HEK293 (cell line): ENCODE measurements around the gene PIGO.

ENCODE experiments used
- EGR2 ChIP-seq: fragments of 450-650 bp; formaldehyde crosslinking; IDR thresholded peaks from 2 replicates; pipeline ENCODE4 v1.5.1; 2016; ENCODE audit warnings: low read depth, missing biosample characterization, missing genetic modification characterization
- GLIS1 ChIP-seq: fragments of 450-650 bp; formaldehyde crosslinking; IDR thresholded peaks from 2 replicates; pipeline ENCODE4 v1.5.1; 2016; ENCODE audit warnings: missing biosample characterization, missing genetic modification characterization
- KLF1 ChIP-seq: fragments of 450-650 bp; formaldehyde crosslinking; IDR thresholded peaks from 2 replicates; pipeline ENCODE4 v1.5.1; 2016; ENCODE audit warnings: missing biosample characterization, missing genetic modification characterization
- KLF16 ChIP-seq: fragments of 450-650 bp; formaldehyde crosslinking; IDR thresholded peaks from 2 replicates; pipeline ENCODE4 v1.5.1; 2017; ENCODE audit warnings: missing biosample characterization, missing genetic modification characterization
- KLF9 ChIP-seq: fragments of 450-650 bp; formaldehyde crosslinking; IDR thresholded peaks from 2 replicates; pipeline ENCODE4 v1.5.1; 2016; ENCODE audit warnings: missing biosample characterization, missing genetic modification characterization, low read depth
- PRDM1 ChIP-seq: fragments of 450-650 bp; formaldehyde crosslinking; IDR thresholded peaks from 2 replicates; pipeline ENCODE4; 2016; ENCODE audit warnings: missing biosample characterization, missing genetic modification characterization
- RBAK ChIP-seq: fragments of 450-650 bp; formaldehyde crosslinking; IDR thresholded peaks from 2 replicates; pipeline ENCODE4 v1.5.1; 2016; ENCODE audit warnings: missing biosample characterization, missing genetic modification characterization
- SP2 ChIP-seq: fragments of 450-650 bp; formaldehyde crosslinking; IDR thresholded peaks from 2 replicates; pipeline ENCODE4 v1.5.1; 2016; ENCODE audit warnings: missing biosample characterization, missing genetic modification characterization
- ZBTB17 ChIP-seq: fragments of 450-650 bp; formaldehyde crosslinking; IDR thresholded peaks from 2 replicates; pipeline ENCODE4 v1.5.1; 2016; ENCODE audit warnings: missing biosample characterization, missing genetic modification characterization
- ZBTB8A ChIP-seq: fragments of 450-650 bp; formaldehyde crosslinking; IDR thresholded peaks from 2 replicates; pipeline ENCODE4 v1.5.1; 2016; ENCODE audit warnings: missing biosample characterization, missing genetic modification characterization
- ZFHX2 ChIP-seq: fragments of 450-650 bp; formaldehyde crosslinking; conservative IDR thresholded peaks from 2 replicates; pipeline ENCODE4 v1.5.1; 2016; ENCODE audit warnings: missing biosample characterization, missing genetic modification characterization
- ZIC2 ChIP-seq: fragments of 450-650 bp; formaldehyde crosslinking; IDR thresholded peaks from 2 replicates; pipeline ENCODE4 v1.5.1; 2016; ENCODE audit warnings: missing biosample characterization, missing genetic modification characterization
- ZNF121 ChIP-seq: fragments of 450-650 bp; formaldehyde crosslinking; IDR thresholded peaks from 2 replicates; pipeline ENCODE4 v1.5.1; 2016; ENCODE audit warnings: missing biosample characterization, missing genetic modification characterization
- ZNF175 ChIP-seq: fragments of 450-650 bp; formaldehyde crosslinking; IDR thresholded peaks from 2 replicates; pipeline ENCODE4 v1.5.1; 2016; ENCODE audit warnings: missing biosample characterization, missing genetic modification characterization
- ZNF2 ChIP-seq: fragments of 450-650 bp; formaldehyde crosslinking; IDR thresholded peaks from 2 replicates; pipeline ENCODE4 v1.5.1; 2016; ENCODE audit warnings: missing biosample characterization, missing genetic modification characterization
- ZNF248 ChIP-seq: fragments of 450-650 bp; formaldehyde crosslinking; IDR thresholded peaks from 2 replicates; pipeline ENCODE4 v1.5.1; 2017; ENCODE audit warnings: missing biosample characterization, missing genetic modification characterization
- ZNF366 ChIP-seq: fragments of 450-650 bp; formaldehyde crosslinking; conservative IDR thresholded peaks from 2 replicates; pipeline ENCODE4 v1.5.1; 2016; ENCODE audit warnings: missing biosample characterization, missing genetic modification characterization
- ZNF394 ChIP-seq: fragments of 450-650 bp; formaldehyde crosslinking; IDR thresholded peaks from 2 replicates; pipeline ENCODE4 v1.5.1; 2016; ENCODE audit warnings: missing biosample characterization, missing genetic modification characterization, mild to moderate bottlenecking, moderate library complexity, borderline replicate concordance
- ZNF670 ChIP-seq: fragments of 450-650 bp; formaldehyde crosslinking; IDR thresholded peaks from 2 replicates; pipeline ENCODE4 v1.5.1; 2016; ENCODE audit warnings: missing biosample characterization, missing genetic modification characterization, low read depth
- ZNF76 ChIP-seq: fragments of 450-650 bp; formaldehyde crosslinking; IDR thresholded peaks from 2 replicates; pipeline ENCODE4; 2016; ENCODE audit warnings: low read depth, missing biosample characterization, missing genetic modification characterization, borderline replicate concordance
- TF ChIP-seq, protein P1 (sequence below): fragments of 450-650 bp; formaldehyde crosslinking; conservative IDR thresholded peaks from 2 replicates; pipeline ENCODE4 v1.5.1; 2016; ENCODE audit warnings: low read depth, missing biosample characterization, missing genetic modification characterization
- TF ChIP-seq, protein P2 (sequence below): fragments of 450-650 bp; formaldehyde crosslinking; IDR thresholded peaks from 2 replicates; pipeline ENCODE4 v1.5.1; 2017; ENCODE audit warnings: missing biosample characterization, mild to moderate bottlenecking, missing genetic modification characterization, moderate library complexity
- TF ChIP-seq, protein P3 (sequence below): fragments of 450-650 bp; formaldehyde crosslinking; IDR thresholded peaks from 2 replicates; pipeline ENCODE4 v1.5.1; 2016; ENCODE audit warnings: missing biosample characterization, missing genetic modification characterization
- TF ChIP-seq, protein P4 (sequence below): fragments of 450-650 bp; formaldehyde crosslinking; IDR thresholded peaks from 2 replicates; pipeline ENCODE4 v1.5.1; 2016; ENCODE audit warnings: missing biosample characterization, missing genetic modification characterization
- TF ChIP-seq, protein P5 (sequence below): fragments of 450-650 bp; formaldehyde crosslinking; IDR thresholded peaks from 2 replicates; pipeline ENCODE4 v1.5.1; 2016; ENCODE audit warnings: missing biosample characterization, missing genetic modification characterization
- TF ChIP-seq, protein P6 (sequence below): sonication (generic); formaldehyde crosslinking; IDR thresholded peaks from 2 replicates; pipeline ENCODE4 v1.8.1; 2022; ENCODE audit warnings: mild to moderate bottlenecking, moderate library complexity, missing genetic modification reagents

PIGO gene

DNA sequence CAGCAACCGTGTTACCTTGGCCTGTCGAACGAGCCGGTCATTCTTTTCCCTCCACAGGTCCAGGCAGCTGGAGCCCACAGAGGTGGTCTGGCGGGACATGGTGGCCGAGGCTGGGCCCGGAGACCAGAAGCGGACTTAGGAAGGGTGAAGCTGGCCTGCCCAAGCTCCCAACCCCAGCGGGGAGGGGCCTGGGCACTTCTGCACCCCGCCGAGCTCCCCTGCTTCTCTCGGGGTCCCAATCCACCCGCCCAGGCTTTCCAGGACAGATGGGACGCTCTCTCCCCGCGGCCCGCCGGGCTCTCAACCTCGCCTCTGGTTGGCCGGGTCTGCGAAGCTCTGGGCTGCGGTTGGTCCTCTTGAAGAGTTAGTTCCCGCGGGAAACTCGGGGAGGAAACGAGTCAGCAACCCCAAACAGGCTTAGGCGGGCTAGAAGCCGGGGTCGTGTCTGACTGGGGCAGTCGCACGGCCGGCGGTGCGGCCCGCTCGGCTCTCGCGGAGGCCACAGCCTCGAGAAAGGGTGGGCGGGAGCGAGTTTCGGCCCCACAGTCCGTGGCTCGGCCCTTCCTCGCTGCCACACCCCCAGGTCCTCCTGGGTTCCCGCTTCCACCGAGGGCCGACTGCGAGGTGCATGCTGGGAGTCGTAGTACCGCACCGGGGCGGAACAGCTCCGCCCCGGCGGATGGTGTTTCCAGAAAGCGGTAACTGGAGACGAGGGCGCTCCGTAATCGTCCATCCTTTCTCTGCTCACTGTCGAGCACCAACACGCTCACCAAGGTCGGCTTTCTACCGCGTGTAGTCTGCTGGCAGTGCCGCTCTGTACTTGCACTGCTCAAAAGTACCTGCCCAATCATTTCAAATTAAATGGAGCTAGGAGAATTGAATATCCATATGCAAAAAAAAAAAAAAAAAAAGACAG, 16.7 kb downstream of the PIGO start, which contains the start of gene FANCG (continued):
- TF ChIP-seq, protein P1, sequence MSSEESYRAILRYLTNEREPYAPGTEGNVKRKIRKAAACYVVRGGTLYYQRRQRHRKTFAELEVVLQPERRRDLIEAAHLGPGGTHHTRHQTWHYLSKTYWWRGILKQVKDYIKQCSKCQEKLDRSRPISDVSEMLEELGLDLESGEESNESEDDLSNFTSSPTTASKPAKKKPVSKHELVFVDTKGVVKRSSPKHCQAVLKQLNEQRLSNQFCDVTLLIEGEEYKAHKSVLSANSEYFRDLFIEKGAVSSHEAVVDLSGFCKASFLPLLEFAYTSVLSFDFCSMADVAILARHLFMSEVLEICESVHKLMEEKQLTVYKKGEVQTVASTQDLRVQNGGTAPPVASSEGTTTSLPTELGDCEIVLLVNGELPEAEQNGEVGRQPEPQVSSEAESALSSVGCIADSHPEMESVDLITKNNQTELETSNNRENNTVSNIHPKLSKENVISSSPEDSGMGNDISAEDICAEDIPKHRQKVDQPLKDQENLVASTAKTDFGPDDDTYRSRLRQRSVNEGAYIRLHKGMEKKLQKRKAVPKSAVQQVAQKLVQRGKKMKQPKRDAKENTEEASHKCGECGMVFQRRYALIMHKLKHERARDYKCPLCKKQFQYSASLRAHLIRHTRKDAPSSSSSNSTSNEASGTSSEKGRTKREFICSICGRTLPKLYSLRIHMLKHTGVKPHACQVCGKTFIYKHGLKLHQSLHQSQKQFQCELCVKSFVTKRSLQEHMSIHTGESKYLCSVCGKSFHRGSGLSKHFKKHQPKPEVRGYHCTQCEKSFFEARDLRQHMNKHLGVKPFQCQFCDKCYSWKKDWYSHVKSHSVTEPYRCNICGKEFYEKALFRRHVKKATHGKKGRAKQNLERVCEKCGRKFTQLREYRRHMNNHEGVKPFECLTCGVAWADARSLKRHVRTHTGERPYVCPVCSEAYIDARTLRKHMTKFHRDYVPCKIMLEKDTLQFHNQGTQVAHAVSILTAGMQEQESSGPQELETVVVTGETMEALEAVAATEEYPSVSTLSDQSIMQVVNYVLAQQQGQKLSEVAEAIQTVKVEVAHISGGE (tag by site-specific recombination) = peak; percentile 92
- TF ChIP-seq ZNF2 = 0 out of 2 replicates have a peak, but pooled peaks have one; percentile 36
- TF ChIP-seq ZFHX2 = peak; percentile 63
- peak; percentile 51; the same call in 1 of the 2 replicates for TF ChIP-seq ZBTB8A (tag by site-specific recombination)
- peak; percentile 89 for TF ChIP-seq SP2 (tag by site-specific recombination)
- TF ChIP-seq, protein P2, sequence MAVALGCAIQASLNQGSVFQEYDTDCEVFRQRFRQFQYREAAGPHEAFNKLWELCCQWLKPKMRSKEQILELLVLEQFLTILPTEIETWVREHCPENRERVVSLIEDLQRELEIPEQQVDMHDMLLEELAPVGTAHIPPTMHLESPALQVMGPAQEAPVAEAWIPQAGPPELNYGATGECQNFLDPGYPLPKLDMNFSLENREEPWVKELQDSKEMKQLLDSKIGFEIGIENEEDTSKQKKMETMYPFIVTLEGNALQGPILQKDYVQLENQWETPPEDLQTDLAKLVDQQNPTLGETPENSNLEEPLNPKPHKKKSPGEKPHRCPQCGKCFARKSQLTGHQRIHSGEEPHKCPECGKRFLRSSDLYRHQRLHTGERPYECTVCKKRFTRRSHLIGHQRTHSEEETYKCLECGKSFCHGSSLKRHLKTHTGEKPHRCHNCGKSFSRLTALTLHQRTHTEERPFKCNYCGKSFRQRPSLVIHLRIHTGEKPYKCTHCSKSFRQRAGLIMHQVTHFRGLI = peak; percentile 87
- peak; percentile 90 for TF ChIP-seq PRDM1 (tag by site-specific recombination)
- no peak for TF ChIP-seq ZNF175 (tag by site-specific recombination)
- peak; percentile 36; the same call in 1 of the 2 replicates for TF ChIP-seq ZIC2 (tag by site-specific recombination)
- TF ChIP-seq ZNF394 (tag by site-specific recombination) = peak; percentile 22; the same call in 1 of the 2 replicates
- TF ChIP-seq KLF1 (tag by site-specific recombination) = peak; percentile 48
- peak; percentile 91 for TF ChIP-seq ZNF121 (tag by site-specific recombination)
- peak; percentile 95 for TF ChIP-seq KLF9 (tag by site-specific recombination)
- TF ChIP-seq, protein P3, sequence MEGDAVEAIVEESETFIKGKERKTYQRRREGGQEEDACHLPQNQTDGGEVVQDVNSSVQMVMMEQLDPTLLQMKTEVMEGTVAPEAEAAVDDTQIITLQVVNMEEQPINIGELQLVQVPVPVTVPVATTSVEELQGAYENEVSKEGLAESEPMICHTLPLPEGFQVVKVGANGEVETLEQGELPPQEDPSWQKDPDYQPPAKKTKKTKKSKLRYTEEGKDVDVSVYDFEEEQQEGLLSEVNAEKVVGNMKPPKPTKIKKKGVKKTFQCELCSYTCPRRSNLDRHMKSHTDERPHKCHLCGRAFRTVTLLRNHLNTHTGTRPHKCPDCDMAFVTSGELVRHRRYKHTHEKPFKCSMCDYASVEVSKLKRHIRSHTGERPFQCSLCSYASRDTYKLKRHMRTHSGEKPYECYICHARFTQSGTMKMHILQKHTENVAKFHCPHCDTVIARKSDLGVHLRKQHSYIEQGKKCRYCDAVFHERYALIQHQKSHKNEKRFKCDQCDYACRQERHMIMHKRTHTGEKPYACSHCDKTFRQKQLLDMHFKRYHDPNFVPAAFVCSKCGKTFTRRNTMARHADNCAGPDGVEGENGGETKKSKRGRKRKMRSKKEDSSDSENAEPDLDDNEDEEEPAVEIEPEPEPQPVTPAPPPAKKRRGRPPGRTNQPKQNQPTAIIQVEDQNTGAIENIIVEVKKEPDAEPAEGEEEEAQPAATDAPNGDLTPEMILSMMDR (tag by site-specific recombination) = peak; percentile 25; the same call in 1 of the 2 replicates
- TF ChIP-seq ZNF76 = peak; percentile 92
- TF ChIP-seq ZBTB17 (tag by site-specific recombination) = peak; percentile 99
- TF ChIP-seq, protein P4, sequence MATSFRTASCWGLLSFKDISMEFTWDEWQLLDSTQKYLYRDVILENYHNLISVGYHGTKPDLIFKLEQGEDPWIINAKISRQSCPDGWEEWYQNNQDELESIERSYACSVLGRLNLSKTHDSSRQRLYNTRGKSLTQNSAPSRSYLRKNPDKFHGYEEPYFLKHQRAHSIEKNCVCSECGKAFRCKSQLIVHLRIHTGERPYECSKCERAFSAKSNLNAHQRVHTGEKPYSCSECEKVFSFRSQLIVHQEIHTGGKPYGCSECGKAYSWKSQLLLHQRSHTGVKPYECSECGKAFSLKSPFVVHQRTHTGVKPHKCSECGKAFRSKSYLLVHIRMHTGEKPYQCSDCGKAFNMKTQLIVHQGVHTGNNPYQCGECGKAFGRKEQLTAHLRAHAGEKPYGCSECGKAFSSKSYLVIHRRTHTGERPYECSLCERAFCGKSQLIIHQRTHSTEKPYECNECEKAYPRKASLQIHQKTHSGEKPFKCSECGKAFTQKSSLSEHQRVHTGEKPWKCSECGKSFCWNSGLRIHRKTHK (tag by site-specific recombination) = no peak
- TF ChIP-seq, protein P5, sequence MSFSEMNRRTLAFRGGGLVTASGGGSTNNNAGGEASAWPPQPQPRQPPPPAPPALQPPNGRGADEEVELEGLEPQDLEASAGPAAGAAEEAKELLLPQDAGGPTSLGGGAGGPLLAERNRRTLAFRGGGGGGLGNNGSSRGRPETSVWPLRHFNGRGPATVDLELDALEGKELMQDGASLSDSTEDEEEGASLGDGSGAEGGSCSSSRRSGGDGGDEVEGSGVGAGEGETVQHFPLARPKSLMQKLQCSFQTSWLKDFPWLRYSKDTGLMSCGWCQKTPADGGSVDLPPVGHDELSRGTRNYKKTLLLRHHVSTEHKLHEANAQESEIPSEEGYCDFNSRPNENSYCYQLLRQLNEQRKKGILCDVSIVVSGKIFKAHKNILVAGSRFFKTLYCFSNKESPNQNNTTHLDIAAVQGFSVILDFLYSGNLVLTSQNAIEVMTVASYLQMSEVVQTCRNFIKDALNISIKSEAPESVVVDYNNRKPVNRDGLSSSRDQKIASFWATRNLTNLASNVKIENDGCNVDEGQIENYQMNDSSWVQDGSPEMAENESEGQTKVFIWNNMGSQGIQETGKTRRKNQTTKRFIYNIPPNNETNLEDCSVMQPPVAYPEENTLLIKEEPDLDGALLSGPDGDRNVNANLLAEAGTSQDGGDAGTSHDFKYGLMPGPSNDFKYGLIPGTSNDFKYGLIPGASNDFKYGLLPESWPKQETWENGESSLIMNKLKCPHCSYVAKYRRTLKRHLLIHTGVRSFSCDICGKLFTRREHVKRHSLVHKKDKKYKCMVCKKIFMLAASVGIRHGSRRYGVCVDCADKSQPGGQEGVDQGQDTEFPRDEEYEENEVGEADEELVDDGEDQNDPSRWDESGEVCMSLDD (tag by site-specific recombination) = peak; percentile 40; the same call in 1 of the 2 replicates
- no peak for TF ChIP-seq ZNF248 (tag by site-specific recombination)
- TF ChIP-seq RBAK (tag by site-specific recombination) = 0 out of 2 replicates have a peak, but pooled peaks have one; percentile 16
- TF ChIP-seq KLF16 (tag by site-specific recombination) = peak; percentile 55
- TF ChIP-seq EGR2 = 0 out of 2 replicates have a peak, but pooled peaks have one; percentile 19
- TF ChIP-seq GLIS1 = 0 out of 2 replicates have a peak, but pooled peaks have one; percentile 28
- TF ChIP-seq ZNF366 (tag by site-specific recombination) = peak; percentile 44
- no peak for TF ChIP-seq ZNF670 (tag by site-specific recombination)
- TF ChIP-seq, protein P6, sequence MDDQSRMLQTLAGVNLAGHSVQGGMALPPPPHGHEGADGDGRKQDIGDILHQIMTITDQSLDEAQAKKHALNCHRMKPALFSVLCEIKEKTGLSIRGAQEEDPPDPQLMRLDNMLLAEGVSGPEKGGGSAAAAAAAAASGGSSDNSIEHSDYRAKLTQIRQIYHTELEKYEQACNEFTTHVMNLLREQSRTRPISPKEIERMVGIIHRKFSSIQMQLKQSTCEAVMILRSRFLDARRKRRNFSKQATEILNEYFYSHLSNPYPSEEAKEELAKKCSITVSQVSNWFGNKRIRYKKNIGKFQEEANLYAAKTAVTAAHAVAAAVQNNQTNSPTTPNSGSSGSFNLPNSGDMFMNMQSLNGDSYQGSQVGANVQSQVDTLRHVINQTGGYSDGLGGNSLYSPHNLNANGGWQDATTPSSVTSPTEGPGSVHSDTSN (CRISPR knock-in tag) = 0 out of 2 replicates have a peak, but pooled peaks have one; percentile 42
